Pancreas (tissue), 10 donors: ENCODE data around the gene MNT. TPM values are rescaled to one million over a fixed set of nuclear protein-coding genes. Genes with fewer than 3 reads are reported as not detected.

Source experiments
- ATAC-seq, 4 donors: fragments of 200-7000 bp; cut with Tn5 transposase; one replicate each; pipeline versions ENCODE4 v1.8.0 to v1.9.1; 2020; ENCODE audit warnings: mild to moderate bottlenecking in 4 of 4, moderate library complexity in 4 of 4
- DNase-seq, 6 donors: peaks; one replicate each; pipeline ENCODE4 v3.0.0-alpha.2; 2020
- FAIRE-seq: peaks from 2 replicates; lab custom pipeline; 2012; peaks lifted over from hg19 to GRCh38; lab: Jason Lieb, UNC
- H3K27ac ChIP-seq, 4 donors: fragments of 200-600 bp; sonication (generic); 1 replicate in 3 of 4; 2 replicates in 1 of 4; pipeline versions ENCODE4 v1.5.0 to v1.8.0; 2020
- H3K27me3 ChIP-seq, 4 donors: fragments of 200-600 bp; one replicate each; pipeline ENCODE4 v1.8.0; 2021
- H3K36me3 ChIP-seq, 3 donors: fragments of 200-600 bp; sonication (generic) in 1 of 3; one replicate each; pipeline versions ENCODE4 v1.5.0 to v1.8.0; 2020 to 2021
- H3K4me1 ChIP-seq, 3 donors: fragments of 200-600 bp; one replicate each; pipeline ENCODE4 v1.8.0; 2021
- H3K4me3 ChIP-seq, 4 donors: fragments of 200-600 bp; sonication (generic) in 2 of 4; one replicate each; pipeline versions ENCODE4 v1.5.0 to v1.8.0; 2020 to 2021
- H3K9me3 ChIP-seq, 4 donors: fragments of 200-600 bp; one replicate each; pipeline ENCODE4 v1.8.0; 2021
- CTCF ChIP-seq, 4 donors: fragments of 200-600 bp; sonication (generic) in 3 of 4; IDR thresholded peaks; one replicate each; pipeline versions ENCODE4 v1.5.0 to v1.8.0; 2021; ENCODE audit warnings: antibody characterized with exemption in 4 of 4
- WGBS, 2 donors: extraction: QIAGEN DNeasy Blood & Tissue Kit; methylation state at CpG; one replicate each; pipeline ENCODE4 v1.1.7; 2013; 5-methylcytosine and 5-hydroxymethylcytosine counted together
- intact Hi-C, 3 donors: fragments of 100-400 bp; cut with DNase I; formaldehyde crosslinking; loops; one replicate each; pipeline versions ENCODE4 v1.11.1 to v1.14.2; 2022
- polyA plus RNA-seq, 2 donors: library from polyadenylated mRNA; stranded (reverse); fragments of 200-250 nt; gene quantifications; one replicate each; pipeline ENCODE4 v1.2.3, GENCODE V29; 2013
- total RNA-seq, 6 donors: library from RNA; stranded (reverse); fragmentation: NEBNext Ultra II Directional in 4 of 6; extraction: Animal tissue kit (Norgen Biotek cat#: 25700) in 4 of 6; gene quantifications; one replicate each; pipeline versions ENCODE4 v1.2.1 to v1.2.4, GENCODE V29; 2021 to 2023
- donor health status: healthy with polysubstance abuse.
- donor health status: DM: no; HTN: no; CAD: no; lungs with moderate emphysema.
- donor health status: DM: no; HTN: no; CAD: no.
- donor health status: control.
- donor health status: control.
- donor health status: Bipolar disorder and iron deficiency.
- donor health status: DM: yes; HTN: yes; CAD: no.
- donor health status: DM: no; HTN: no; CAD: no.
- donor health status: DM: no; HTN: no; CAD: no.
- donor health status: DM: yes; HTN: yes; CAD: no.

MNT gene
- total and polyA plus RNA-seq, 8 donors = 8.7 to 15.8 (median 10.3) TPM

- H3K36me3 ChIP-seq = no peaks in the 10 kb centered on the region
- ATAC-seq = no peak
- intact Hi-C loops = no loop called here
- no peak for FAIRE-seq
- no peaks in the 10 kb centered on the region for H3K27me3 ChIP-seq
- no peak for TF ChIP-seq CTCF (IDR thresholded peaks at IDR 0.05)
- H3K27ac ChIP-seq = peak overlapping the region; percentile 98 to 99 (median 98)
- peak in 1 of 6 donors; percentile 45 for DNase-seq
- peak overlapping the region in 2 of 4 donors; percentile 89 to 92 for H3K4me3 ChIP-seq
- WGBS, 2 donors = 74 to 77% methylated on average over 10 of the region's 10 CpGs
- no peaks in the 10 kb centered on the region for H3K9me3 ChIP-seq
- H3K4me1 ChIP-seq = peaks cover 38 to 48% (median 45%) of the 10 kb centered on the region in 3 donors
Observed at GRCh38 chr17:2398182-2398581, 2.7 kb downstream of the MNT start.

- no peaks in the 10 kb centered on the region for H3K9me3 ChIP-seq
- DNase-seq = peak in 3 of 6 donors; percentile 33 to 58 (median 55)
- ATAC-seq = no peak
- H3K4me1 ChIP-seq = peaks cover 35 to 47% (median 43%) of the 10 kb centered on the region in 3 donors
- no peaks in the 10 kb centered on the region for H3K36me3 ChIP-seq
- peak overlapping the region in 2 of 4 donors; percentile 13 to 38 for H3K4me3 ChIP-seq
- no peaks in the 10 kb centered on the region for H3K27me3 ChIP-seq
- no peak for FAIRE-seq
- 69 to 72% methylated on average over 12 of the region's 12 CpGs for WGBS, 2 donors
- no peak for TF ChIP-seq CTCF (IDR thresholded peaks at IDR 0.05)
- intact Hi-C loops = no loop called here
- H3K27ac ChIP-seq = peak overlapping the region; percentile 88 to 99 (median 98)
Observed at GRCh38 chr17:2397247-2398171, 3.4 kb downstream of the MNT start.

DNA sequence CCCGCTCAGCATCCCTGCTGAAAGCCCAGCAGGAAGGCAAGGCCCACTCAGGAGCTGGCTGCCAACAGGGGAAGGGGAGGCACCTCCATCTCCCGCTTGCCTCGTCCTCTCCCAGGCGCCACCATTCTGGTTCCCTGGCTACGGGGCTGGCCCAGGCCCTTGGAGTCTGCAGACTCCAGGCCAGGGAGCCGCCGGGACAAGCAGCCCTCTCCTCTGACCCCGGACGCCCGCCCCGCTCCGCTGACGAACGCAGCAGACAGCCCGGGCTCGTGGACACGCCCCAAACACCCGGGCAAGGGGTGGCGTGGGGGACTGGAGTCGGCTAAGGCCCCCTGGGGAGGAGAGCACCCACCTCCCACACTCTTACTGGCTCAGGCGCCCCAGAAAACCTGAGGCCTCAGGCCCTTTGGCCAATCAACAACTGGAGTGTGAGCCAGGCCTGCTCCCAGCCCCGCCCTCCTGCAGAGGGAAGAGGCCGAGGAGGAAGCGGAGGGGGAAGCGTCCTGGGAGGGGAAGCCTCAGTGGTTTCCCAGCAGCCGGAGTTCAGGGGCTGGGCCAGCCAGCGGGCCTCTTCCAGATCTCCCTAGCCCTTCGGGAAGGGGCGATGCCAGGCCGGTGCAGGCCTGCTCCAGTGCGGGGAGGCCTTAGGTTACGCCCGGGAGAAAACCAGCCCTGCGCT is 4.2 kb downstream of the MNT start:
- Histone ChIP-seq H3K27ac (peak overlapping the region; percentile 88 to 99 (median 98)), H3K27me3 (no peaks in the 10 kb centered on the region), H3K4me3 (peak overlapping the region in 2 of 4 donors; percentile 13 to 38), H3K36me3 (no peaks in the 10 kb centered on the region), H3K9me3 (no peaks in the 10 kb centered on the region), H3K4me1 (peaks cover 39 to 50% (median 48%) of the 10 kb centered on the region in 3 donors)
- WGBS, 2 donors = 7 to 14% methylated on average over 33 to 34 of the region's 34 CpGs
- no peak for TF ChIP-seq CTCF (IDR thresholded peaks at IDR 0.05)
- intact Hi-C loops = no loop called here
- DNase-seq (peak; percentile 87 to 93 (median 90)), ATAC-seq (peak in 3 of 4 donors; percentile 13 to 31 (median 27)), FAIRE-seq (peak; percentile 81)

- H3K36me3 ChIP-seq = no peaks in the 10 kb centered on the region
- peak overlapping the region; percentile 88 to 99 (median 98) for H3K27ac ChIP-seq
- ATAC-seq (no peak), FAIRE-seq (no peak), DNase-seq (peak in 2 of 6 donors; percentile 15 to 59)
- no peaks in the 10 kb centered on the region for H3K27me3 ChIP-seq
- H3K4me3 ChIP-seq = peak overlapping the region in 2 of 4 donors; percentile 13 to 38
- intact Hi-C loops = no loop called here
- peaks cover 39 to 53% (median 52%) of the 10 kb centered on the region in 3 donors for H3K4me1 ChIP-seq
- WGBS, 2 donors = 53 to 56% methylated on average over 7 of the region's 7 CpGs
- no peaks in the 10 kb centered on the region for H3K9me3 ChIP-seq
- no peak for TF ChIP-seq CTCF (IDR thresholded peaks at IDR 0.05)
Observed at GRCh38 chr17:2396192-2396567, 4.7 kb downstream of the MNT start.
